ENCODE data around the gene PTEN. TPM values are rescaled to one million over a fixed set of nuclear protein-coding genes. Genes with fewer than 3 reads are reported as not detected.

Gene PTEN
- total and polyA plus RNA-seq, 2 experiments from 2014 or later = 20.8 to 64.0 TPM

- TF ChIP-seq STAT1 (IDR thresholded peaks at IDR 0.05; ENCODE audit: unreplicated experiment) (no peak), ETS1 (IDR thresholded peaks at IDR 0.05) (no peak), ZNF331 (CRISPR knock-in tag; IDR thresholded peaks at IDR 0.05; ENCODE audit: low read depth) (no peak), JUNB (IDR thresholded peaks at IDR 0.05; ENCODE audit: unreplicated experiment) (no peak), CTCF (conservative IDR thresholded peaks at IDR 0.05; ENCODE audit: low read depth in 2 of 2) (no peak), CREB1 (CRISPR knock-in tag; IDR thresholded peaks at IDR 0.05; ENCODE audit: low read depth) (no peak), POLR2AphosphoS5 (IDR thresholded peaks at IDR 0.05; ENCODE audit: low read depth) (no peak), REST (IDR thresholded peaks at IDR 0.05; ENCODE audit: unreplicated experiment) (no peak), EZH2 (IDR thresholded peaks at IDR 0.05; ENCODE audit: low read depth, unreplicated experiment) (no peak), EZH2phosphoT487 (IDR thresholded peaks at IDR 0.05; ENCODE audit: unreplicated experiment) (no peak), ZNF114 (CRISPR knock-in tag; IDR thresholded peaks at IDR 0.05) (no peak)
Measured at GRCh38 chr10:87978166-87978565, 114.7 kb downstream of the PTEN start (continued).

GRCh38 chr10:87979847-87980246, 116.4 kb downstream of the PTEN start:
- ATAC-seq (no peak), DNase-seq (ENCODE audit: low spot score) (no peak)
- H3K4me3 Mint-ChIP-seq = no peak overlapping the region
- peaks cover 39% of the 10 kb centered on the region for H3K4me1 Mint-ChIP-seq
- no peak overlapping the region for H3K27ac Mint-ChIP-seq
- H3K9me3 Mint-ChIP-seq = no peaks in the 10 kb centered on the region; the same call in 2 of the 3 replicates
- H3K27me3 Mint-ChIP-seq (ENCODE audit: insufficient read depth, low read depth, poor library complexity) = peaks cover 4% of the 10 kb centered on the region
- no peak overlapping the region for H2AFZ ChIP-seq
- H3K36me3 ChIP-seq (ENCODE audit: insufficient read depth) = no peaks in the 10 kb centered on the region
- H3K27me3 ChIP-seq (ENCODE audit: insufficient read depth) = no peaks in the 10 kb centered on the region
- no peak overlapping the region for H3K4me3 ChIP-seq
- H3K27ac ChIP-seq (ENCODE audit: low read depth) = no peak overlapping the region
- no peaks in the 10 kb centered on the region for H3K79me2 ChIP-seq (replicated peaks; ENCODE audit: insufficient read depth)
- no peaks in the 10 kb centered on the region; the same call in 2 of the 3 replicates for H3K36me3 Mint-ChIP-seq (ENCODE audit: low read depth)
- H3K4me1 ChIP-seq (ENCODE audit: insufficient read depth) = peaks cover 29% of the 10 kb centered on the region
- TF ChIP-seq REST (IDR thresholded peaks at IDR 0.05; ENCODE audit: unreplicated experiment) = no peak
- TF ChIP-seq EZH2phosphoT487 (IDR thresholded peaks at IDR 0.05; ENCODE audit: unreplicated experiment) = no peak
- TF ChIP-seq ZNF331 (CRISPR knock-in tag; IDR thresholded peaks at IDR 0.05; ENCODE audit: low read depth) = no peak
- TF ChIP-seq STAT1 (IDR thresholded peaks at IDR 0.05; ENCODE audit: unreplicated experiment) = no peak
- TF ChIP-seq NANOG (IDR thresholded peaks at IDR 0.05; ENCODE audit: borderline replicate concordance) = no peak
- TF ChIP-seq ETS1 (IDR thresholded peaks at IDR 0.05) = no peak
- no peak for TF ChIP-seq CTCF (conservative IDR thresholded peaks at IDR 0.05; ENCODE audit: low read depth in 2 of 2)
- TF ChIP-seq EZH2 (IDR thresholded peaks at IDR 0.05; ENCODE audit: low read depth, unreplicated experiment) = no peak
- no peak for TF ChIP-seq ZNF114 (CRISPR knock-in tag; IDR thresholded peaks at IDR 0.05)
- no peak for TF ChIP-seq POLR2AphosphoS5 (IDR thresholded peaks at IDR 0.05; ENCODE audit: low read depth)
- no peaks in the 10 kb centered on the region for H4K20me1 ChIP-seq (replicated peaks; ENCODE audit: insufficient read depth)
- no peaks in the 10 kb centered on the region; the same call in 1 of the 2 replicates for H3K9me2 ChIP-seq (ENCODE audit: insufficient read depth)
- H3K4me2 ChIP-seq = no peak overlapping the region
- H3F3A ChIP-seq (replicated peaks; ENCODE audit: low read depth) = no peaks in the 10 kb centered on the region

Measured in GM23338 (cell line).